Neural cell (in vitro differentiated cells): ENCODE data around the gene ULBP1.

Experiments used
- EZH2 ChIP-seq: fragments of 200-600, 300-800 bp; shearing (Covaris generic), sonication (generic); IDR thresholded peaks from 2 replicates; pipeline ENCODE4 v1.6.1; 2014; ENCODE audit warnings: antibody characterized with exemption, low read length, borderline replicate concordance, mild to moderate bottlenecking; ENCODE audit not compliant: insufficient read depth, poor library complexity, severe bottlenecking
- TAF1 ChIP-seq: IDR thresholded peaks from 2 replicates; pipeline ENCODE4 v1.6.1; 2012; ENCODE audit warnings: low read depth
- TF ChIP-seq, protein P1 (sequence below): fragments of 450-650 bp; IDR thresholded peaks from 2 replicates; pipeline ENCODE4 v1.5.1; 2014; ENCODE audit warnings: antibody characterized with exemption, mild to moderate bottlenecking, moderate library complexity; ENCODE audit not compliant: poor library complexity, severe bottlenecking

DNA sequence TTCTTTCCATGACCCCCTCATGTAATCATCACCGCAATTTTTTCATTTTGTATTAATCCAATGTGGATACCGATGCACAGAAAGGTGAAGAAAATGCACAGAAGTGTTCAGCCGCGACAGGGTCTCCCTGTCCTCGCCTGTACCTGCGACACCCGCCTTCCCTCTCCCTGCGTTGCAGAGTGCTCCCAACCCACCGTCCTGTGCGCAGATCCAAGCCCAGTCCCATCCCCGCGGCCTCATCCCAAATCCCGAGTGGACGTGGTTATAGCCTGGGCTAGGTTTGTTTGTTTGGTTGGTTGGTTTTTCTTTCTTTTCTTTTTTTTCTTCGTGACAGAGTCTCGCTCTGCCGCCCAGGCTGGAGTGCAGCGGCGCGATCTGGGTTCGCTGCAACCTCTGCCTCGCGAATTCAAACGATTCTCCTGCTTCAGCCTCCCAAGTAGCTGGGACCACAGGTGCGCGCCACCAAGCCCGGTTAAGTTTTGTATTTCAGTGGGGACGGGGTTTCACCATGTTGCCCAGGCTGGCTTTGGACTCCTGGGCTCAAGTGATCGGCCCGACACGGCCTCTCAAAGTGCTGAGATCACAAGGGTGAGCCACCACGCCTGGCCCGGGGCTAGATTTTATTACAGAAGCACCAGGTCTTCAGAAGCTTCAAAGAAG, 40.3 kb upstream of the ULBP1 start:
- TF ChIP-seq EZH2 = no peak
- TF ChIP-seq, protein P1, sequence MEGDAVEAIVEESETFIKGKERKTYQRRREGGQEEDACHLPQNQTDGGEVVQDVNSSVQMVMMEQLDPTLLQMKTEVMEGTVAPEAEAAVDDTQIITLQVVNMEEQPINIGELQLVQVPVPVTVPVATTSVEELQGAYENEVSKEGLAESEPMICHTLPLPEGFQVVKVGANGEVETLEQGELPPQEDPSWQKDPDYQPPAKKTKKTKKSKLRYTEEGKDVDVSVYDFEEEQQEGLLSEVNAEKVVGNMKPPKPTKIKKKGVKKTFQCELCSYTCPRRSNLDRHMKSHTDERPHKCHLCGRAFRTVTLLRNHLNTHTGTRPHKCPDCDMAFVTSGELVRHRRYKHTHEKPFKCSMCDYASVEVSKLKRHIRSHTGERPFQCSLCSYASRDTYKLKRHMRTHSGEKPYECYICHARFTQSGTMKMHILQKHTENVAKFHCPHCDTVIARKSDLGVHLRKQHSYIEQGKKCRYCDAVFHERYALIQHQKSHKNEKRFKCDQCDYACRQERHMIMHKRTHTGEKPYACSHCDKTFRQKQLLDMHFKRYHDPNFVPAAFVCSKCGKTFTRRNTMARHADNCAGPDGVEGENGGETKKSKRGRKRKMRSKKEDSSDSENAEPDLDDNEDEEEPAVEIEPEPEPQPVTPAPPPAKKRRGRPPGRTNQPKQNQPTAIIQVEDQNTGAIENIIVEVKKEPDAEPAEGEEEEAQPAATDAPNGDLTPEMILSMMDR = no peak
- TF ChIP-seq TAF1 = no peak
